HCT116 (cell line): Measurements from ENCODE around the gene CRB1. TPM values are rescaled to one million over a fixed set of nuclear protein-coding genes. Genes with fewer than 3 reads are reported as not detected.

ENCODE experiments used
- ATAC-seq: fragments of 200-7000 bp; cut with Tn5 transposase; 2 replicates; pipeline ENCODE4 v1.9.1; 2020; ENCODE audit warnings: mild to moderate bottlenecking, moderate library complexity
- BruUV-seq: library from RNA; stranded (reverse); fragments of 400-500 nt; replicated peaks from 2 replicates; lab custom pipeline; 2021; lab: Mats Ljungman, UMichigan
- CTCF ChIA-PET: fragments of 300-600 bp; sonication (Branson Sonifier 250); formaldehyde crosslinking; loops from one replicate; lab custom pipeline; 2021; ENCODE audit warnings: antibody characterized with exemption; lab: Charles Lee
- POLR2A ChIA-PET: fragments of 300-600, 350-600 bp; sonication (Branson Sonifier 250); formaldehyde crosslinking; loops from one replicate; lab custom pipeline; 2021; ENCODE audit warnings: antibody characterized with exemption; lab: Charles Lee
- RAD21 ChIA-PET, 2 experiments: fragments of 300-600 bp; sonication (Branson Sonifier 250); formaldehyde crosslinking; loops; one replicate each; lab custom pipeline; 2023; ENCODE audit warnings: low total read pairs in 2 of 2; ENCODE audit not compliant: uncharacterized antibody in 2 of 2, unreplicated experiment in 2 of 2, low non-redundant PET in 1 of 2; lab: Charles Lee
- DNase-seq: peaks from one replicate; pipeline ENCODE4 v3.0.0-alpha.2; 2010; ENCODE audit warnings: low read depth, low spot score
- H2AFZ ChIP-seq: fragments of 200-600 bp; shearing (Covaris generic), sonication (generic); 2 replicates; pipeline ENCODE4 v1.6.1; 2017; ENCODE audit warnings: low read depth, mixed run types, mixed read lengths, antibody characterized with exemption, low read length; ENCODE audit not compliant: poor library complexity, severe bottlenecking
- H3K27ac ChIP-seq: 2 replicates; pipeline ENCODE4 v1.5.1; 2012; ENCODE audit warnings: low read depth, low read length
- H3K27me3 ChIP-seq: fragments of 200-600 bp; sonication (generic); 2 replicates; pipeline ENCODE4 v1.6.1; 2016; ENCODE audit warnings: mixed run types, low read length, mixed read lengths; ENCODE audit not compliant: insufficient read depth
- H3K36me3 ChIP-seq, 2 experiments: fragments of 200-500 bp in 1 of 2; fragments of 200-600 bp in 1 of 2; sonication (Bioruptor generic) in 1 of 2; sonication (generic) in 1 of 2; 2 replicates each; pipeline versions ENCODE4 v1.5.1 to v1.6.1; 2014 to 2016; ENCODE audit warnings: low read length in 2 of 2, inconsistent platforms in 1 of 2, mixed read lengths in 1 of 2, mixed run types in 1 of 2; ENCODE audit not compliant: insufficient read depth in 2 of 2, control insufficient read depth in 1 of 2
- H3K4me1 ChIP-seq, 2 experiments: fragments of 200-600 bp in 1 of 2; sonication (generic) in 1 of 2; 2 replicates each; pipeline versions ENCODE4 v1.5.1 to v1.6.1; 2012 to 2017; ENCODE audit warnings: low read length in 2 of 2, inconsistent platforms in 1 of 2, mild to moderate bottlenecking in 1 of 2, mixed read lengths in 1 of 2, mixed run types in 1 of 2, moderate library complexity in 1 of 2; ENCODE audit not compliant: insufficient read depth in 2 of 2, control insufficient read depth in 1 of 2
- H3K4me2 ChIP-seq: fragments of 200-600 bp; sonication (generic); 2 replicates; pipeline ENCODE4 v1.6.1; 2017; ENCODE audit warnings: mixed run types, low read length, mixed read lengths
- H3K4me3 ChIP-seq, 2 experiments: fragments of 200-600 bp in 1 of 2; sonication (generic) in 1 of 2; replicated peaks in 1 of 2; 2 replicates each; pipeline ENCODE4 v1.5.1; 2011 to 2016; ENCODE audit warnings: low read length in 2 of 2, control low read depth in 1 of 2, low read depth in 1 of 2, mild to moderate bottlenecking in 1 of 2, mixed read lengths in 1 of 2, mixed run types in 1 of 2
- H3K79me2 ChIP-seq: fragments of 200-600 bp; sonication (generic); 2 replicates; pipeline ENCODE4 v1.6.1; 2017; ENCODE audit warnings: mild to moderate bottlenecking, mixed run types, low read length, moderate library complexity, mixed read lengths; ENCODE audit not compliant: insufficient read depth
- H3K9ac ChIP-seq: fragments of 200-600 bp; sonication (generic); 2 replicates; pipeline ENCODE4 v1.6.1; 2016; ENCODE audit warnings: low read length, mixed read lengths
- H3K9me2 ChIP-seq: fragments of 200-600 bp; sonication (generic), shearing (Covaris generic); 2 replicates; pipeline ENCODE4 v1.6.1; 2017; ENCODE audit warnings: mixed run types, mild to moderate bottlenecking, moderate library complexity; ENCODE audit not compliant: insufficient read depth
- H3K9me3 ChIP-seq, 2 experiments: fragments of 200-500 bp in 1 of 2; fragments of 200-600 bp in 1 of 2; sonication (Bioruptor generic) in 1 of 2; sonication (generic) in 1 of 2; 2 replicates each; pipeline ENCODE4 v1.6.1; 2014 to 2017; ENCODE audit warnings: low read length in 2 of 2, mixed read lengths in 2 of 2, inconsistent platforms in 1 of 2, low read depth in 1 of 2, mild to moderate bottlenecking in 1 of 2, mixed run types in 1 of 2, moderate library complexity in 1 of 2; ENCODE audit not compliant: control insufficient read depth in 1 of 2, insufficient read depth in 1 of 2
- H4K20me1 ChIP-seq: fragments of 200-600 bp; sonication (generic), shearing (Covaris generic); 2 replicates; pipeline ENCODE4 v1.6.1; 2017; ENCODE audit warnings: mixed run types, mild to moderate bottlenecking, moderate library complexity; ENCODE audit not compliant: insufficient read depth
- JUND ChIP-seq: IDR thresholded peaks from 2 replicates; pipeline ENCODE4 v1.6.1; 2012
- POLR2A ChIP-seq: IDR thresholded peaks from 2 replicates; pipeline ENCODE4 v1.7.0; 2011; ENCODE audit warnings: borderline replicate concordance; ENCODE audit not compliant: insufficient read depth, insufficient read length; ENCODE audit errors: extremely low read depth
- RAD21 ChIP-seq: IDR thresholded peaks from 2 replicates; pipeline ENCODE4 v1.6.1; 2012; ENCODE audit warnings: low read depth, mild to moderate bottlenecking
- SIN3A ChIP-seq: IDR thresholded peaks from 2 replicates; pipeline ENCODE4 v1.6.1; 2012; ENCODE audit warnings: low read depth
- SP1 ChIP-seq: IDR thresholded peaks from 2 replicates; pipeline ENCODE4 v1.6.1; 2012; ENCODE audit warnings: low read depth
- SRF ChIP-seq: IDR thresholded peaks from 2 replicates; pipeline ENCODE4 v1.6.1; 2012; ENCODE audit warnings: low read depth
- TCF7L2 ChIP-seq: IDR thresholded peaks from 2 replicates; pipeline ENCODE4 v1.7.0; 2011; ENCODE audit warnings: borderline replicate concordance, inconsistent platforms; ENCODE audit not compliant: insufficient read depth, insufficient read length; ENCODE audit errors: extremely low read depth
- ZNF274 ChIP-seq: fragments of 200-500 bp; sonication (Bioruptor generic); IDR thresholded peaks from 2 replicates; pipeline ENCODE4 v1.6.1; 2014; ENCODE audit warnings: mild to moderate bottlenecking, low read depth, low read length, inconsistent platforms
- intact Hi-C: fragments of 100-400 bp; cut with micrococcal nuclease; formaldehyde crosslinking; loops from 2 replicates; pipeline ENCODE4 v1.10.0; 2022
- total RNA-seq: library from RNA; stranded (reverse); gene quantifications from one replicate; pipeline ENCODE4 v1.2.1, GENCODE V29; 2021; ENCODE audit not compliant: unreplicated experiment
- TF ChIP-seq, protein P1 (sequence below), 3 experiments: fragments of 200-600 bp in 1 of 3; sonication (generic) in 1 of 3; IDR thresholded peaks in 2 of 3; conservative IDR thresholded peaks in 1 of 3; 2 replicates each; pipeline ENCODE4 v1.5.1; 2012 to 2017; ENCODE audit warnings: low read depth in 2 of 3, low read length in 2 of 3, antibody characterized with exemption in 1 of 3, borderline replicate concordance in 1 of 3, control low read depth in 1 of 3, mild to moderate bottlenecking in 1 of 3, mixed read lengths in 1 of 3, mixed run types in 1 of 3, moderate library complexity in 1 of 3; ENCODE audit not compliant: insufficient read depth in 1 of 3

CRB1 gene
- total RNA-seq, 1 experiment from 2014 or later: 0.07 TPM

DNA sequence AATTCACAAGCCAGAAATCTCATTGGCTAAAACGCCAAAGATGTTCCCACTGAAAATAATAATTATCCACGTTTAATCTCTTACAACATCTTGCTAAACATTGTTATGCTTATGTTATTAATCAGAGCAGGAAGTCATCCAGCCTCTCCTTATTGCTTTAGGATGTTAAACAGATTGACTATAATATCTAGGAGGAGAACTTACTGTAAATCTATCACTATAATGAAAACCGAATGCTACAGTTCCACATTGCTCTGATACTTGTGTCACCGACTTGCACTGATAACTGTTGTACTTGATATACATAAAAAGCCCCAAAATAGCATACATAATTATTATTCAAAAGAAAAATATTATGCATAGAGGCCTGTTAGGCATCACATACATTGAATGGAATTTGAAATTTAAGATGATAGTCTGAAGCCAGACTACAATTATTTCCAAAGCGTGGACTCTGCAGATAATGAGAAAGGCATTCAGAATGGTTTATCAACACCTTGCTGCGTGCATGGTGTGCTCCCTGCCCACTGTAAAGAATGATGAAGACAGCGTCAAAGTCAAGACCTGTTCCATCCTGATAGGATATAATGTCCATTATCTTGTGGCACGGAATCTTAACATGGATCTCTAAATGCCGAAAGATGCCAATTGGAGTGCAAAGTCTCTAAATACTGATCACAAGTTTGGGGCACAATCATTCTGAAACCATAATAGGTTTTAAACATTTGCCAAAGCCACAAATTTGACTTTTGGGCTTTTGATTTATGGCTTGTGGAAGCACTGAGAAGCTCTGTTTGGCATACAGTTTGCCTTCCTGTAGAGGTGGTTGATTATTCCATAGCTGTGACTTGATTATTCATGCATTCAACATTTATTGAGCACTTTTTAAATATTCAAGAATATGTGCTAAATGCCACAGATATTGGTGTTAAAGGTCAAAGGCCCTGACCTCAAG lies 71.3 kb downstream of the CRB1 start:
- H3K27me3 ChIP-seq: no peaks in the 10 kb centered on the region
- H4K20me1 ChIP-seq: no peaks in the 10 kb centered on the region
- H3K27ac ChIP-seq: no peak overlapping the region
- ChIA-PET POLR2A (no interaction called here), RAD21 (no interaction called here), CTCF (no interaction called here)
- H3K9me2 ChIP-seq: no peaks in the 10 kb centered on the region
- no peaks in the 10 kb centered on the region for H3K4me1 ChIP-seq
- no peak overlapping the region for H3K9ac ChIP-seq
- no peak for ATAC-seq
- H3K4me2 ChIP-seq: no peak overlapping the region
- no peak overlapping the region for H2AFZ ChIP-seq
- no peak for TF ChIP-seq POLR2A
- no peak for TF ChIP-seq SIN3A
- no peak for TF ChIP-seq TCF7L2
- no peak for TF ChIP-seq JUND
- TF ChIP-seq SP1: no peak
- TF ChIP-seq ZNF274: no peak
- TF ChIP-seq RAD21: no peak
- TF ChIP-seq, protein P1, sequence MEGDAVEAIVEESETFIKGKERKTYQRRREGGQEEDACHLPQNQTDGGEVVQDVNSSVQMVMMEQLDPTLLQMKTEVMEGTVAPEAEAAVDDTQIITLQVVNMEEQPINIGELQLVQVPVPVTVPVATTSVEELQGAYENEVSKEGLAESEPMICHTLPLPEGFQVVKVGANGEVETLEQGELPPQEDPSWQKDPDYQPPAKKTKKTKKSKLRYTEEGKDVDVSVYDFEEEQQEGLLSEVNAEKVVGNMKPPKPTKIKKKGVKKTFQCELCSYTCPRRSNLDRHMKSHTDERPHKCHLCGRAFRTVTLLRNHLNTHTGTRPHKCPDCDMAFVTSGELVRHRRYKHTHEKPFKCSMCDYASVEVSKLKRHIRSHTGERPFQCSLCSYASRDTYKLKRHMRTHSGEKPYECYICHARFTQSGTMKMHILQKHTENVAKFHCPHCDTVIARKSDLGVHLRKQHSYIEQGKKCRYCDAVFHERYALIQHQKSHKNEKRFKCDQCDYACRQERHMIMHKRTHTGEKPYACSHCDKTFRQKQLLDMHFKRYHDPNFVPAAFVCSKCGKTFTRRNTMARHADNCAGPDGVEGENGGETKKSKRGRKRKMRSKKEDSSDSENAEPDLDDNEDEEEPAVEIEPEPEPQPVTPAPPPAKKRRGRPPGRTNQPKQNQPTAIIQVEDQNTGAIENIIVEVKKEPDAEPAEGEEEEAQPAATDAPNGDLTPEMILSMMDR (IDR thresholded peaks at IDR 0.05 in 2 of 3, conservative IDR thresholded peaks at IDR 0.05 in 1 of 3; ENCODE audit: borderline replicate concordance in 1 of 3, insufficient read depth in 1 of 3, low read depth in 2 of 3, low read length in 2 of 3): no peak
- no peak for TF ChIP-seq SRF
- BruUV-seq: no TSS peak
- intact Hi-C loops: no loop called here
- H3K4me3 ChIP-seq: no peak overlapping the region
- no peaks in the 10 kb centered on the region for H3K9me3 ChIP-seq
- H3K36me3 ChIP-seq: no peaks in the 10 kb centered on the region
- DNase-seq: no peak
- H3K79me2 ChIP-seq: no peaks in the 10 kb centered on the region
